Measurements from ENCODE around the gene IL1RL2.

IL1RL2 gene

GRCh38 chr2:102269200-102269524 is 82.3 kb downstream of the IL1RL2 start:
- DNase-seq: no peak

- no peak for DNase-seq
Observed at GRCh38 chr2:102271844-102272243, 85.0 kb downstream of the IL1RL2 start.

DNA sequence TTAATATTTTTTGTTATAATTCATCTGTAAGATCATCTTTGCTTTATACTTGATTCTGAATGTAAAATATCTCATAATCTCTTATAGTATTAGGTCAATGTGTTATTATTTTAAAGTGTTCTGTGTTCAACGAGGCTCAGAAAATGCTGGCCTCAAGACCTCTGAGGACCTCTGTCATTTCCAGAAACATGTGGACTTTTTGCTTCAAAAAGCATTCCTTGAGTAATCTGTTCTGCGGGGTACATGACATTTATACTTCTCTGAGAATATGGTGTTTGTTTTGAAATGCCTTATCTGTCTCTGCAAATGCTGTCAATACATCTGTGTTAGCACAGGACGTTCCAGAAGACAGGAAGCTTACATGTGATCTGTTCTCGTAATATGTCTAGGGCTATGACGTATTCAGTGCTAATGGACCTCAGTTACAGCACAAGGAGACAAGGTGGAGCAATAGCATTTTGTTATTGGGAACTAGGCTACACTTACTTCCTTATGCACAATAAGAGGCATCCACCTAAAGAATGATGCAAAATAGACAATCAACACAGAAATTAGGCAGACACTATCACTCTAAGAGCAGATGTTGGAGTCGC is 86.9 kb downstream of the IL1RL2 start:
- no peak for DNase-seq

- no peak for DNase-seq
Observed at GRCh38 chr2:102276549-102277201, 89.9 kb downstream of the IL1RL2 start.

GRCh38 chr2:102277202-102277700 is 90.4 kb downstream of the IL1RL2 start:
- no peak for DNase-seq

DNA sequence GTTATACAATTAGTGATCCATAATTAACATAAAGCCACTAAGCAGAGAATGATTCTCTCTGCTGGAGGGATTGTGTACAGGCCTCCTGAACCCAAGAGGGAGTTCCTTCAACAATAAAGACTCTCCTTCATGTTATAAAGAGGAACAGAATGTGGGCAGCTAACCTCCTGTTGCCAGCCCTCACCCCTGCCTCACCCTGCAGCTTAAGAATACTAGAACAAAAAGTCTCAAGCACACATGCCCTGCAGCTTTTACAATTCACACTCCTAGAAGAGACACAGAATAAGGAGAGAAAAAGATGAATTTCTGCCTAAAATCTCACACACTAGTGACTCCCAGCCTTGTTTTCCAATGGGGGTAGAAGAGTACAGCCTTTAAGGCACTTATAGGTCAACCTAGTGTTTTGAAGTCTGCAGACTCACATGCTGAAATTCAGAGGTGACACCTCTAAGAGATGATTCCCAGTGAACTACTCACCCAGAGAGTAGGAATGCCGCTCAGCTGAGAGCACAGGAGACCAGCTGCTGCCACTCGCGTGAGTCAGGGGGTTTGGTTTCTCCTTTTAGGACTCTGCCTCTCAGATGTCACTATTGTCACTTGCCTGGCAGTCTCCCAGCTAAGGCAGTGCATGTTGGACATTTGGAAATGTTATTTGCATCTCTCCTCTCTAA is 92.0 kb downstream of the IL1RL2 start:
- no peak for DNase-seq

- DNase-seq: no peak
Observed at GRCh38 chr2:102279391-102279735, 92.5 kb downstream of the IL1RL2 start.

DNA sequence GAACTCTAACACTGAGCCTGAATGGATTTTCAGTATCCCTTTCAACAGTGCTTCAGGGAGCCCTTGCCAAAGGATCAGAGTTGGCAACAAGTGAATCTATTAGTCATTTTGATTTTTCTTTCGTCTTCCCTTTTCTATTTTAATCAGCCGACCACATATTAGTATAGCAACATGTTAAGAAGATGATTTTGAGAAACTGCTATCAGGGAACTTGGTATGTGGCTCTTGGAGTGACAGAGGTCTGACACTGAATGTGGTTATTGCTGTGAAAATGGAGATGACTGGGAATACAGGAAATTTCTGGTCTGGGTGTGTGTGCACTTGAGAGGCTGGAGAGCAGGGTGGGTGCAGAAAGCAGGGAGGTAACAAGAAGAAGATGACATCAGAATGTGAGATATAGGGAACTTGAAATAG is 95.9 kb downstream of the IL1RL2 start:
- DNase-seq: no peak

DNA sequence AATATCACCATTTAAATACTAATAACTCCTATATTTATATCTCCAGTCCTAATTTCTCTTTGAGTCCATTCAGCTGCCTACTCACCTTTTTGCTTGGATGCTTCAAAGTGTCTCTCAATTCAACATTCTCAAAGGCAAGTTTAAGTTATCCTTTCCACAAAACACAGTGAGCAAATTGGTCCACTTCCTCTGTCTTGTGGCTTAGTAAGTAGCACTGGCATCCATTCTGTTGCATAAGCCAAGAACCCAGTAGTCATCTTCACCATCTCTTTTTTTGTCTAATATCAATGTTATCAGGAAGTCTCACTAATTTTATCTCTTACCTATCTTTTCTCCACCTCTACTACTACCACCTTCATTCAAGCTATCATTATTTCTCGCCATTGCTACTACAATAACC is 97.2 kb downstream of the IL1RL2 start:
- no peak for DNase-seq

- no peak for DNase-seq
Observed at GRCh38 chr2:102284611-102285010, 97.8 kb downstream of the IL1RL2 start.

- DNase-seq: no peak
Observed at GRCh38 chr2:102285368-102285767, 98.5 kb downstream of the IL1RL2 start.

DNA sequence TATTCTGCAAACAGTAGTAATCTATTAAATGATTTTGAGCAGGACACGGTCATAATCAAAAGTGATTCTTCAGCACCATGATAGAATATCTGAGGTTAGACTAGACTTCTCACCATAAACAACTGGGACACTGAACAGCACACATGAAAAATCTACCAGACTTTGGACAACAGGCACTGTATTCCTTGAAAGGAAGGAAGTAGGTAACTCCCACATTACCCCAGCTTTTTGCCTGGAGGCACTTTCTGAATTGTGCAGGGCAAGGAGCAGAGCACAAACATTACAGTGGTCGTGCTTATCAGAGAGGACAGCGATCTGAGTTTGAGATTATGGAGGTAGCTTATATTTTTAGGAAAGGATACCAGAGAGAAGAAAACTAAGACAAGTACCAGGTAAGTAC is 99.2 kb downstream of the IL1RL2 start:
- no peak for DNase-seq

DNA sequence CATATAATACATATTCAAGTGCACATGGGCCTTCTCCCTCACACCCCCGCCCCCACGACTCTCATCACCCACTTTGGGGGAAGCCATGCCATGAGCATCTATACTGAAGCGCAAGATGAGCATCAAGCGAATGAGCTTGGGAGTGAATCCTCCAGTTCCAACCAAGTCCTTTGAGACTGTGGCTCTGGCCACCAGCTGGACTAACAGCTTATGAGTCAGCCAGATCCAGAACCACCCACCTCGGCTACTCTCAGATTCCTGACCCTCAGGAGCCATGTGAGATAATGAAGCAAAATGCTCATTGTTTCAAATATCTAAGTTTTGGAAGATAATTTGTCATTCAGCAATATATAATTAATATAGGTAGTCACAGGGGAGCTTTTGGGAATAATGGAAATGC is 102.3 kb downstream of the IL1RL2 start:
- no peak for DNase-seq
